MG63 (cell line): ENCODE data around the gene CEACAM3. TPM values are rescaled to one million over a fixed set of nuclear protein-coding genes. Genes with fewer than 3 reads are reported as not detected.
A peak's percentile ranks its signal among the peaks of the same experiment; 100 is the strongest.
"Not testable (repeated sequence)": the region's sequence is repeated elsewhere in the genome, so short reads cannot be mapped to it uniquely, and the experiment has no call there.

ENCODE experiments used
- DNase-seq: peaks from one replicate; pipeline ENCODE4 v3.0.0-alpha.2; 2020
- H3K27me3 ChIP-seq: fragments of 250-450 bp; sonication (Bioruptor Pico); 2 replicates; pipeline ENCODE4 v1.5.1; 2020; ENCODE audit warnings: mild to moderate bottlenecking, moderate library complexity
- H3K36me3 ChIP-seq: fragments of 250-450 bp; sonication (Bioruptor Pico); 2 replicates; pipeline ENCODE4 v1.5.1; 2020; ENCODE audit warnings: mild to moderate bottlenecking, moderate library complexity
- H3K4me3 ChIP-seq: fragments of 250-450 bp; sonication (Bioruptor Pico); 2 replicates; pipeline ENCODE4 v1.5.1; 2020; ENCODE audit warnings: mild to moderate bottlenecking, moderate library complexity
- H3K9me3 ChIP-seq: fragments of 250-450 bp; sonication (Bioruptor Pico); 2 replicates; pipeline ENCODE4 v1.5.1; 2020; ENCODE audit warnings: mild to moderate bottlenecking, moderate library complexity
- total RNA-seq: library from RNA; depleted of rRNA; stranded (reverse); fragments of >200 nt; shearing (Covaris generic); gene quantifications from 2 replicates; pipeline ENCODE4 v1.2.3, GENCODE V29; 2014; ENCODE audit warnings: low replicate concordance; rRNA removed

CEACAM3 gene
- not detected in 2 replicates for total RNA-seq

DNA sequence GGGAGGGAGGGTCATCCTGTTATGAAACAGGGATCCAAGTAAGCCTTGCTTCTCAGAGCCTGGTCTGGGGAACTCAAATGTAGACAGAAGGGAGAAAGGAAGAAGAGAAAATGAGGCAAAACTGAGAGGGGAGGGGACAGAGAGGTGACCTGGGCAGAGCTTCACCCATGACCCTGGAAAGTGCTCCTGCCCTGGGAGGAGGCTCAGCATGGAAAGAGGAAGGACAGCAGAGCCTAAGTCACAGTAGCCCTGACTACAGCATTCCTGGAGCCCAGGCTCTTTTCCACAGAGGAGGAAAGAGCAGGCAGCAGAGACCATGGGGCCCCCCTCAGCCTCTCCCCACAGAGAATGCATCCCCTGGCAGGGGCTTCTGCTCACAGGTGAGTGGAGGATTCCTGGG, at the start of gene CEACAM3:
Gene CEACAM3, plus strand, starts transcription at position 226 of the 400 bp plus-strand sequence. Its CDS starts 91 bp downstream, at position 317.
- no peak within 1 kb of the TSS for H3K4me3 ChIP-seq
- no peaks in the 10 kb centered on the region for H3K36me3 ChIP-seq
- no peaks in the 10 kb centered on the region; the same call in 1 of the 2 replicates for H3K9me3 ChIP-seq
- peaks cover 24% of the 10 kb centered on the region for H3K27me3 ChIP-seq
- no peak for DNase-seq

DNA sequence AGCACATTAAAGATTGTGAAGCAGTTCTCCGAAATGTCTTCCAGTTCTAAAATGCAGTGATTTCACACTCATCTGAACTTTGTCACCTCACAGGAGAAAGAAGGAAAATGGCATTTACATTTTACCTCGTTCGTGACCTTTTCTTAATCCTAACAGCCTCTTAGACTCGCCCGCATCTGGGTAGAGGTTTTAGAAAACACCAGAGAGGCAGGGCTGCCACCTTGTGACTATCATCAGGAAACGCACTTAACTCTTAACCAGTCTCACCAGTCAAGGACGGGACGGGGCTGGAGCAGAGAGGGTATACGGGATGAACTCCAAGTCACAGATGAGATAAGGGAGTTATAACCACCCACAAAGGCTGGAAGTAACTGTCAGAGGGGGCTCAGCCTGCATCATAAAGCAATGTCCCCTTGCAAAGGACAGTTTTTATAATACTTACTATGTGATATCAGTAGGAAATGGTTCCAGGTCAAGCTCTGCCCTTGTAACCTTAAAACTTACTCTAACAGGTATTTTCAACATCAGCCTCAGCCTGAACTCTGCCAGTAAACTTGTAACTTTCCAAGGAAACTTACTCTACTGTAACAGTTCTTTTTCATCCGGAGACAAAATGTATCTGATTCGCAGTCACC, 49.7 kb upstream of the CEACAM3 start:
- Histone ChIP-seq H3K36me3 (no peaks in the 10 kb centered on the region), H3K27me3 (peaks cover 50% of the 10 kb centered on the region), H3K4me3 (no peak overlapping the region), H3K9me3 (no peaks in the 10 kb centered on the region)
- DNase-seq = peak; percentile 30

DNA sequence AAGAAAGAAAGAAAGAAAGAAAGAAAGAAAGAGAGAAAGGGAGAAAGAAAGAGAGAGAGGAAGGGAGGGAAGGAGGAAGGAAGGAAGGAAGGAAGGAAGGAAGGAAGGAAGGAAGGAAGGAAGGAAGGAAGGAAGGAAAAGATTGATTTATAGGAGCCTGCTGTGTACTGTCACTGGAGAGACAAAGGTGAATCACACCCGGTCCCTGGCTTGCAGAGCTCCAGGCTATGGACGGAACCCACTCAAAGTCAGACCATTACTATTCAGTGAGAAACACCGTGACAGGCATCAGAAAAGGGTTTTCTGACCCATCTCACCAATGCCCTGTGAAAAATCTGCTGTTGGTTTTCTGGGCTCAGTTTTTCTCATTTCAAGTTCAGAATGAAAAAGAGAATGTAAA, 48.4 kb upstream of the CEACAM3 start:
- H3K36me3 ChIP-seq = no peaks in the 10 kb centered on the region
- no peaks in the 10 kb centered on the region for H3K9me3 ChIP-seq
- no peak overlapping the region for H3K4me3 ChIP-seq
- H3K27me3 ChIP-seq = peaks cover 50% of the 10 kb centered on the region
- no peak for DNase-seq

DNA sequence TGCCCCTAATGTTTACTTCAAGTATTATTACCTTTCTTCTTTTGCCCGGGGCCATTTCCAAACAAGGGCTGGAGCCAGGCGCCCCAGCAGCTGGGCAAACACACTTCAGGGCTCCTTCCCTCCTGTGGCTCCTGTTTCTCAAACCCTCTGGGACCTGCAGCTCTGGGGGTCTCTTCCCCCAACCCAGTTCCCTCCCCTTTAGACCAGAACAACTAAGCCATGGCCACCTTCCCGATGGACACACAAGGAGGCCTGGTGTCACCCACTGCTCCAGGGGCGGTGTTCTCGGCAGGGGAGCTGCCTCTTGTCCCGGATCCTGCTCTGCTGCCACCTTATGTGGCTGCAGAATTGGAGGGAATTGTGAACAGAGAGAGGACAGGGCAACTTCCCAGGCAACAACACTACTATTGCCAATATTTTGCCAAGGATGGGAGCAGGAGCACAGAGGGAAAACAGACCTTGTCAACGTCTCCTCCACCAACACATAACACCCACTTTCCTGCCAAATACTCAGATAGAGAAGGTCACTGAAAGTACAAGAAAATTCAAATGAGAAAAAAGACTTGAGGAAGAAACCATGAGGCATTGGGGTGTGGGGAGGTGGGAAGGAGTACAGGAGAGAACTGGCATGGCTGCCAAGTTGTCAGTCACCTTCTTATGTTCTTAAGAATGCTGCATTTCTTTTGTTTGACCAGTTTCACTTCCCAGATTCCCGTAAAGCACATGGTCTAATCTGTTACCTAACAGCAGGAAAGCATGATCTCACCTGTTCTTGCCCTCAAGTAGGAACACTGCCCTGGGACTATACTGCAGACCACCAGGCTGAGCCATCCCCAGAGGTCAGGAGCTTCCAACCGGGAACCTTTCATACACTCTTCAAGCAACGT, 45.9 kb upstream of the CEACAM3 start:
- H3K27me3 ChIP-seq = peaks cover 50% of the 10 kb centered on the region
- not testable (repeated sequence) for DNase-seq, H3K36me3 ChIP-seq, H3K4me3 ChIP-seq, H3K9me3 ChIP-seq

DNA sequence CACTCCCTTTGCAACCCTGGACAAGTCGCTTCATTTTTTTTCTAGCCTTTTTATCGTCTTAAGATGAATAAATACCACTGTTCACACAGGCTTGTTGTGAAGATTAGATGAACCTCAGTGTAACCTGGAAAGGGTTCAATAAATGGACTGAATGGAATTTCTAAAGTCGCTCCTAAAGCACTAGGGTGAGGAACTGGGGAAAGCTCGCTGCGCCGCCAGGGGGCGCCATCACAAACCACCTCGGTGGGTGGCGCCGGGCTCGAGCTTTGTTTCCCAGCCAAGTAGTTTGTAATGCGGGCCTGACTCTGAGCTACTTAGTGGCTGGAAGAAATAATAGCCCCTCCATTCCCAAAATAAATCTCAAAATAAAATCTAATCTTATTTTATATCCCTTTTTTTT, 43.2 kb upstream of the CEACAM3 start:
- DNase-seq = peak; percentile 37
- Histone ChIP-seq H3K9me3 (no peaks in the 10 kb centered on the region), H3K27me3 (peaks cover 27% of the 10 kb centered on the region), H3K36me3 (no peaks in the 10 kb centered on the region), H3K4me3 (no peak overlapping the region)

DNA sequence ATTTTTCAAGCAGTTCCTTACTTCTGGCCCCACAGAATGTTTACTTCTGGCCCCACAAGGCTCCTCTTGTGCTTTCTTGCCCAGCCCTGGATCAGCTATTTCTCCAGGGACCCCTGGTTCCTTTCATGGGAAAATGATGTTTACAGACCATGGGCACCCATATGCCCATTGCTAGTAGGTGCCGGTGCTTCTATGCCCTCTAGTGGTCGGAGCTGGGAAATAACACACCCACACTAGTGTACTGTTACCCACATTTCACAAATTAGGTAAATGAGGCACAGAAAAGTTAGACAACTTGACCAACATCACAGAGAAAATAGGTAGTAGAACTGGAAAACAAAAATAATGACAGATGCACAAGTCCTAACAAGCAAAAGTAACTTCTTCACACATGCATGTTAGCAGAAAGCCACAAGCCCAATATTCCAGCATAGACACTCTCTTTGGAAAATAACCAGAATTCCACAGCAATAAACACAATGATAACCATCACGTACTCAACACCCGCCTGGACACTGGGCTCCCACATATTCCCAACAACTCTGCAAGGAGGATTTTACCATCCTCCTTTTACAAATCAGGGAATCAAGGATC, 42.4 kb upstream of the CEACAM3 start:
- peak; percentile 49 for DNase-seq
- Histone ChIP-seq H3K36me3 (no peaks in the 10 kb centered on the region), H3K9me3 (no peaks in the 10 kb centered on the region), H3K4me3 (no peak overlapping the region), H3K27me3 (peaks cover 24% of the 10 kb centered on the region)

DNA sequence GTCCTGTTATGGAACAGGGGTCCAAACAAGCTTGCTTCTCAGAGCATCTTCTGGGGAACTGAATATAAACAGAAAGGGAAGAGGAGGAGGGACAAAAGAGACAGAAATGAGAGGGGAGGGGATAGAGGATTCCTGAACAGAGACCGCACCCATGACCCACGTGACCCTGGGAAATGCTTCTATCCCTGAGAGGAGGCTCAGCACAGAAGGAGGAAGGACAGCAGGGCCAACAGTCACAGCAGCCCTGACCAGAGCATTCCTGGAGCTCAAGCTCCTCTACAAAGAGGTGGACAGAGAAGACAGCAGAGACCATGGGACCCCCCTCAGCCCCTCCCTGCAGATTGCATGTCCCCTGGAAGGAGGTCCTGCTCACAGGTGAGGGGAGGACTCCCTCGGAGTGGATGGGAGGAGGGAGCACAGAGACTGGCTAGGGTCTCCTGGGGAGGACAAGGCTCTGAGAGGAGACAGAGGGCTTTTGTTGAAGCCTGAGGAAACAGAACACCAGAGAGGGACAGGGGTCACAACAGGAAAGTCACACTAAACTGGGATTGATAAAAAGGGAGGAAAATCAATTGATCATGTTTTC, 41.0 kb upstream of the CEACAM3 start, which contains the start of gene CEACAM6:
Gene CEACAM6, plus strand, starts transcription at position 203 of the 586 bp plus-strand sequence. Its CDS starts 109 bp downstream, at position 312.
- DNase-seq = no peak
- Histone ChIP-seq H3K27me3 (peaks cover 36% of the 10 kb centered on the region), H3K9me3 (no peaks in the 10 kb centered on the region), H3K4me3 (no peak within 1 kb of the TSS), H3K36me3 (no peaks in the 10 kb centered on the region)

DNA sequence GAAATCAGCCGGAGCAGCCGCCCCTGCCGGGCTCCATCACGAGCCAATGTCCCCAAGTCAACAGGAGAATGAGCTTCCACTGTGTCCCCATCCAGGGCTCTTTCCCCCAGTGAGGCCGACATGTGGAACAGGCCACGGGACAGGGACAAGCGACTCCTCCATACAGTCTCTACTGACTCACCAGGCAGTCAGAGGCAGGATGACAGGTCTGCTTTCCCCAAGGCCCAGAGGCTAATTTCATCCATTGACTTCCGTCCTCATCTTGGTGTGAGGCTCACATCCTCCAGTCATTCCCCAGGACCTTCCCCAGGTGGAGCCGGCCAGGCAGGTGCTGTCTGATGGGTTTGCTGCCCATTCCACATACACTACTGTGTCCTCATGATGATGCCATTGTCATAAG, 37.5 kb upstream of the CEACAM3 start:
- no peak for DNase-seq
- Histone ChIP-seq H3K9me3 (no peaks in the 10 kb centered on the region), H3K4me3 (no peak overlapping the region), H3K27me3 (peaks cover 40% of the 10 kb centered on the region), H3K36me3 (no peaks in the 10 kb centered on the region)

DNA sequence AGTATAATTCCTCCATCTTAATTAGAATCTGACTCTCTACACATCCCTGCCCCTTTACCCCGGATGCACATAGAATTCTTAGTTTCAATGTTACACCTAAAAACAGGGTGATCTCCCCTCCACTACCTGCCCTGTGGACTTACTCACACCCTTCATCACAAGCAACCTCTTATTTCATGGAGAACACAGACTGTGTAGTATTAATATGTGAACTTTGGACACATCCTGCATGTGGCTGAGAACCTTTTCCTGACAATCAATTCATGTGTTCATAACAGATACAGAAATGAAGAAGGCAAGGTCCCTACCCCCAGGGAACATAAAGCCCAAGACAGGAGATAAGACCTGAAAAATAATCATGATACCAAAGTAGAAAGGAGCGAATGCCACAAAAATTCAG, 29.3 kb upstream of the CEACAM3 start:
- Histone ChIP-seq H3K9me3 (no peaks in the 10 kb centered on the region), H3K36me3 (no peaks in the 10 kb centered on the region), H3K27me3 (peaks cover 42% of the 10 kb centered on the region), H3K4me3 (no peak overlapping the region)
- DNase-seq = no peak

DNA sequence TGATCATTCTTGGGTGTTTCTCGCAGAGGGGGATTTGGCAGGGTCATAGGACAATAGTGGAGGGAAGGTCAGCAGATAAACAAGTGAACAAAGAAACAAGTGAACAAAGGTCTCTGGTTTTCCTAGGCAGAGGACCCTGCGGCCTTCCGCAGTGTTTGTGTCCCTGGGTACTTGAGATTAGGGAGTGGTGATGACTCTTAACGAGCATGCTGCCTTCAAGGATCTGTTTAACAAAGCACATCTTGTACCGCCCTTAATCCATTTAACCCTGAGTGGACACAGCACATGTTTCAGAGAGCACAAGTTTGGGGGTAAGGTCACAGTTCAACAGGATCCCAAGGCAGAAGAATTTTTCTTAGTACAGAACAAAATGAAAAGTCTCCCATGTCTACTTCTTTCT, 28.3 kb upstream of the CEACAM3 start:
- H3K27me3 ChIP-seq = peaks cover 46% of the 10 kb centered on the region
- H3K4me3 ChIP-seq, H3K36me3 ChIP-seq, H3K9me3 ChIP-seq, DNase-seq: not testable (repeated sequence)

DNA sequence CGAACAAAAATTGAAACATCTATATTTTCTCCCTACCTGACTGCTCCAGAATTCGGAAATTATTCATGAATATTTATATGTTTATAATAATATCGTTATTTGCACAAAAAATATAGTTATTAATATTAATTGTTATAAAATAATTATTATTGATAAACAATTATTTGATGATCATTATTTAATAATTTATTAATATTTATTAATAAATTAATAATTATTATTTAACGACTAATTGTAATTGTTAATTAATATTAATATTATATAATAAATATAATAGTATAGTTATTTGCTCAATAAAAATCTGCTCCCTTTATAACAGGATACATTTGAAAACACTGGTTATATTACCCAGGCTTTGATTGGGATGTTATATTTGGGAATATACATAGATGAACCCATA, 26.8 kb upstream of the CEACAM3 start:
- Histone ChIP-seq H3K27me3 (peaks cover 44% of the 10 kb centered on the region), H3K36me3 (no peaks in the 10 kb centered on the region), H3K9me3 (no peaks in the 10 kb centered on the region), H3K4me3 (no peak overlapping the region)
- DNase-seq = no peak

DNA sequence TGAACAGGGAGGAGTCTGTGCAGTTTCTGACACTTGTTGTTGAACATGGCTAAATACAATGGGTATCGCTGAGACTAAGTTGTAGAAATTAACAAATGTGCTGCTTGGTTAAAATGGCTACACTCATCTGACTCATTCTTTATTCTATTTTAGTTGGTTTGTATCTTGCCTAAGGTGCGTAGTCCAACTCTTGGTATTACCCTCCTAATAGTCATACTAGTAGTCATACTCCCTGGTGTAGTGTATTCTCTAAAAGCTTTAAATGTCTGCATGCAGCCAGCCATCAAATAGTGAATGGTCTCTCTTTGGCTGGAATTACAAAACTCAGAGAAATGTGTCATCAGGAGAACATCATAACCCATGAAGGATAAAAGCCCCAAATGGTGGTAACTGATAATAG, 25.0 kb upstream of the CEACAM3 start:
- Histone ChIP-seq H3K9me3 (no peaks in the 10 kb centered on the region), H3K27me3 (peaks cover 36% of the 10 kb centered on the region), H3K36me3 (no peaks in the 10 kb centered on the region), H3K4me3 (no peak overlapping the region)
- no peak for DNase-seq

DNA sequence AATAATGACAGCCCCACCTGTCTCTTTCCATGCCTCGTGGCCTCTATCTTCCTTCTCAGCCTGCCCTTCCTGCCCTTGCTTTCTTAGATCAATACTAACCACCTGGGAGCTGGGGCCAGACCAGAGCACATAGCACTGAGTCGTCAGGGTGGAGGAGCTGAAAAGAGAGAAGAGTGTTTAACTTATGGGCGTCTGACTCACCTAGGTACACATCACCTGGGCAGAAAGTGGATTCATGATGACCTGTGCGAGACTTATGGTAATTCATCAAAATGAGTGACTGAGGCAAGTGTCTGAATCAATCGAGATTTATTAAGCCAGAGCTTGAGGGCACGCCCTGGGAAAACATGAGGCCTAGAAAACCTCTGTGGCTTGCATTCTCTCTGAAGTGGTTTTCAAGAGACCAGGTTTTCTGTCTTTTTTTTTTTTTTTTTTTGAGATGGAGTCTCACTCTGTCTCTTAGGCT, 21.8 kb upstream of the CEACAM3 start:
- H3K36me3 ChIP-seq = no peaks in the 10 kb centered on the region
- no peak for DNase-seq

DNA sequence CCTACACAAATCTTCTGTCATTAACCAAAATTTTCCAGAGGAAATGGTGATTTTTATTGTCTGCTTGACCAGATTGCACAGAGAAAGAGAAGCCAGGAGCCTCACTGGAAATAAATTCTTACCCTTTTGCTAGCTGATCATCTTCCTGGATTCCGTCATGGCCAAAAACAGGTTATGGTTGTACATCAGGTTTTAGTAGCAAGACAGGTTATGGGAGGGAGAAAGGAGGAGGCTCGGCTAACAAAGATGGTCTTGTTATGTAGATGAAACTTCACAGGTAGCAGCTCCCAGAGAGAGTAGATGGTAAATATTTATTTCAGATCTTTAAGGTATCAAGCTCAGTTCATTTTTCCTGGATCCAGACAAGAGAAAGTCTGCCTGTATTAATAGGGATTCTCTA, 19.7 kb upstream of the CEACAM3 start:
- H3K36me3 ChIP-seq = no peaks in the 10 kb centered on the region
- DNase-seq = no peak
- no peaks in the 10 kb centered on the region for H3K9me3 ChIP-seq
- no peak overlapping the region for H3K4me3 ChIP-seq
- peaks cover 45% of the 10 kb centered on the region for H3K27me3 ChIP-seq

More for the DNA sequence above, 21.8 kb upstream of the CEACAM3 start:
- Histone ChIP-seq H3K27me3 (peaks cover 36% of the 10 kb centered on the region), H3K9me3 (no peaks in the 10 kb centered on the region), H3K4me3 (no peak overlapping the region)

DNA sequence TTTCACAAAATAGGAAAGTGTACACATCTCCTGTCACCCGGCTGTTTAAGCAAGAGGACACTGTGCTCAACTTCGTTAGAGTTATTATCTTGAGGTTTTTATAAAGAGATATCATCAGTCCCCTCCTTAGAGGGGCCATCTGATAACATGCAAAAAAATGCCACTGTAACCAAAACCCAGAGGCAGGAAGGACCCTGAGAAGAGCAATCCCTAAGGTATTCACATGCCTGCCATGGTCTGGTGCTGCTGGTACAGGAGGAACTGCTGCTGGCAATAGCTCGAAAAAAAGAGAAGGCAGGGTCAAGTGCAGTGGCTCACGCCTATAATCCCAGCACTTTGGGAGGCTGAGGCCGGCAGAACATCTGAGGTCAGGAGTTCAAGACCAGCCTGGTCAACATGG, 12.8 kb upstream of the CEACAM3 start:
- Histone ChIP-seq H3K27me3 (peaks cover 62% of the 10 kb centered on the region), H3K4me3 (no peak overlapping the region), H3K9me3 (no peaks in the 10 kb centered on the region), H3K36me3 (no peaks in the 10 kb centered on the region)
- DNase-seq = no peak

DNA sequence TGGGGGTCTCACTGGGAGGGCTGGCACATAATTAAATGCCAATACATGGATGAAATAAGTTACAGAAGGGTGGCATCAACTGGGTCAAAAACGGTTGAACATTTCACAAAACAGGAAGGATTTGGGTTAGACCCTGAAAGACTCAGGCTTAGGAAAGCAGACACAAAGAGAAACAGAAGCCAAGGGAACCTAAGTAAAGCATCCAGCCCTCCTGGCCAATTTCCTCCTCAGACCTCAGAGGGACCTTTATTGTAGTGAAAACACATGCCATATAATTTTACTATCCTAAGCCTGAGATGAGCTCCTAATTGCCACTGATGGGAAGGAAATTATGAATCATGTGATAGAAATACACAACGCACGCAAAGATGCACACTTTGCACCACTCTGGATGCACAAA, 12.1 kb upstream of the CEACAM3 start:
- Histone ChIP-seq H3K9me3 (no peaks in the 10 kb centered on the region), H3K36me3 (no peaks in the 10 kb centered on the region), H3K4me3 (no peak overlapping the region), H3K27me3 (peaks cover 65% of the 10 kb centered on the region)
- no peak for DNase-seq

DNA sequence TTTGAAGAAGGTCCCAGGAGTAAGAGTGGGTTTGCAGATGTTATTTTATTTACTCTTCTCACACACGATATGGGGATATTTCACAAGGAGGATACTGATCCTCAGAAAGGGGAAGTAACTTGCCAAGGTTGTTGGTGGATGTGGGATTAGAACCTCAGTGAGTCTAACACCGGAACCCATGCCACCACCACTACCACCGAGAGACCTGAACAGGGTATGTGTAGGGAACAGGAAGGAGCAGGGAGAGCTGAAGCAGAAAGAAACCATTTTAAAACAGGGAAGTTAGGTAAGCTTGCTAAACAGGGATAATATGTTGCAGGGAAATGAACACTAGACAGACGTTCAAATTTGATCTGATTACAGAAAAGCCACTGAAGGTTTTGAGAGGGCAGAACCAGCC, 11.6 kb upstream of the CEACAM3 start:
- Histone ChIP-seq H3K27me3 (peaks cover 66% of the 10 kb centered on the region), H3K9me3 (no peaks in the 10 kb centered on the region), H3K4me3 (no peak overlapping the region), H3K36me3 (no peaks in the 10 kb centered on the region)
- DNase-seq = no peak
